Skeletal muscle satellite cell (primary cell): ENCODE data around the gene RPL9. TPM values are rescaled to one million over a fixed set of nuclear protein-coding genes. Genes with fewer than 3 reads are reported as not detected.
"Not testable (repeated sequence)": the region's sequence is repeated elsewhere in the genome, so short reads cannot be mapped to it uniquely, and the experiment has no call there.

Experiments used
- H3K27me3 ChIP-seq: 2 replicates; pipeline ENCODE4 v1.7.0; 2013; ENCODE audit warnings: low read length; ENCODE audit not compliant: control insufficient read depth, insufficient read depth
- H3K36me3 ChIP-seq: 2 replicates; pipeline ENCODE4 v1.7.0; 2013; ENCODE audit warnings: mild to moderate bottlenecking, control low read depth, low read length; ENCODE audit not compliant: insufficient read depth
- H3K4me1 ChIP-seq: 2 replicates; pipeline ENCODE4 v1.7.0; 2013; ENCODE audit warnings: low read length; ENCODE audit not compliant: control insufficient read depth, insufficient read depth
- H3K4me2 ChIP-seq: 2 replicates; pipeline ENCODE4 v1.7.0; 2013; ENCODE audit warnings: mild to moderate bottlenecking, low read length
- H3K4me3 ChIP-seq: 2 replicates; pipeline ENCODE4 v1.7.0; 2013; ENCODE audit warnings: low read length
- H3K9ac ChIP-seq: 2 replicates; pipeline ENCODE4 v1.7.0; 2013; ENCODE audit warnings: mild to moderate bottlenecking, low read depth, low read length, moderate library complexity
- H3K9me3 ChIP-seq: replicated peaks from 2 replicates; pipeline ENCODE4 v1.7.0; 2013; ENCODE audit warnings: mild to moderate bottlenecking, control low read depth, low read length
- total RNA-seq: library from RNA; depleted of rRNA; stranded (reverse); fragments of >200 nt; gene quantifications from 2 replicates; pipeline ENCODE4 v1.2.3, GENCODE V29; 2012; rRNA removed

The RPL9 gene
- 3,160 and 4,633 TPM in 2 replicates for total RNA-seq

GRCh38 chr4:39458505-39459300 is at the start of gene RPL9, which contains the start of gene LIAS:
RPL9 (minus strand) TSS chr4:39458922; CDS start chr4:39458439, 483 bp downstream.
LIAS (plus strand) TSS chr4:39459056; CDS start chr4:39459118, 62 bp downstream.
- Histone ChIP-seq H3K4me1 (peaks cover 11% of the 10 kb centered on the region), H3K9me3 (no peaks in the 10 kb centered on the region), H3K27me3 (no peaks in the 10 kb centered on the region), H3K9ac (peak within 1 kb of the TSS; percentile 98), H3K4me3 (peak within 1 kb of the TSS; percentile 94), H3K36me3 (peaks cover 45% of the 10 kb centered on the region), H3K4me2 (peak within 1 kb of the TSS; percentile 91)

GRCh38 chr4:39505581-39505980 is 46.9 kb upstream of the RPL9 start:
- Histone ChIP-seq H3K4me2 (no peak overlapping the region), H3K9ac (no peak overlapping the region), H3K9me3 (no peaks in the 10 kb centered on the region), H3K4me1 (peaks cover 19% of the 10 kb centered on the region), H3K4me3 (no peak overlapping the region), H3K27me3 (no peaks in the 10 kb centered on the region), H3K36me3 (peaks cover 83% of the 10 kb centered on the region)

GRCh38 chr4:39504538-39504937 is 45.8 kb upstream of the RPL9 start:
- Histone ChIP-seq H3K4me2 (no peak overlapping the region), H3K27me3 (no peaks in the 10 kb centered on the region), H3K36me3 (peaks cover 80% of the 10 kb centered on the region), H3K9me3 (no peaks in the 10 kb centered on the region), H3K4me3 (no peak overlapping the region), H3K9ac (no peak overlapping the region), H3K4me1 (peaks cover 19% of the 10 kb centered on the region)

GRCh38 chr4:39502664-39503035 is 43.9 kb upstream of the RPL9 start:
- Histone ChIP-seq H3K9ac (peak overlapping the region; percentile 75), H3K4me2 (peak overlapping the region; percentile 27), H3K4me1 (peaks cover 19% of the 10 kb centered on the region), H3K36me3 (peaks cover 82% of the 10 kb centered on the region)
- not testable (repeated sequence) for H3K27me3 ChIP-seq, H3K9me3 ChIP-seq, H3K4me3 ChIP-seq

GRCh38 chr4:39502019-39502663 is 43.4 kb upstream of the RPL9 start:
- Histone ChIP-seq H3K9ac (peak overlapping the region; percentile 83), H3K4me3 (no peak overlapping the region), H3K36me3 (peaks cover 80% of the 10 kb centered on the region), H3K4me2 (peak overlapping the region; percentile 65), H3K27me3 (no peaks in the 10 kb centered on the region), H3K4me1 (peaks cover 19% of the 10 kb centered on the region), H3K9me3 (no peaks in the 10 kb centered on the region)

GRCh38 chr4:39498727-39499020 is 40.0 kb upstream of the RPL9 start:
- no peak overlapping the region for H3K9ac ChIP-seq
- no peak overlapping the region for H3K4me3 ChIP-seq
- peaks cover 19% of the 10 kb centered on the region for H3K4me1 ChIP-seq
- H3K4me2 ChIP-seq = no peak overlapping the region
- H3K27me3 ChIP-seq = no peaks in the 10 kb centered on the region
- peaks cover 48% of the 10 kb centered on the region for H3K36me3 ChIP-seq
- H3K9me3 ChIP-seq = no peaks in the 10 kb centered on the region

GRCh38 chr4:39497909-39498726 is 39.4 kb upstream of the RPL9 start:
- Histone ChIP-seq H3K4me2 (no peak overlapping the region), H3K27me3 (no peaks in the 10 kb centered on the region), H3K4me1 (peaks cover 16% of the 10 kb centered on the region), H3K36me3 (peaks cover 42% of the 10 kb centered on the region), H3K9me3 (no peaks in the 10 kb centered on the region), H3K4me3 (no peak overlapping the region), H3K9ac (no peak overlapping the region)

GRCh38 chr4:39495446-39496213 is 36.9 kb upstream of the RPL9 start:
- no peaks in the 10 kb centered on the region for H3K27me3 ChIP-seq
- no peak overlapping the region for H3K9ac ChIP-seq
- no peak overlapping the region for H3K4me2 ChIP-seq
- H3K36me3 ChIP-seq = peaks cover 29% of the 10 kb centered on the region
- H3K4me1 ChIP-seq = no peaks in the 10 kb centered on the region
- H3K4me3 ChIP-seq = no peak overlapping the region
- no peaks in the 10 kb centered on the region for H3K9me3 ChIP-seq

GRCh38 chr4:39494354-39494753 is 35.6 kb upstream of the RPL9 start:
- H3K4me2 ChIP-seq = no peak overlapping the region
- H3K4me1 ChIP-seq = no peaks in the 10 kb centered on the region
- no peak overlapping the region for H3K4me3 ChIP-seq
- no peaks in the 10 kb centered on the region for H3K9me3 ChIP-seq
- no peak overlapping the region for H3K9ac ChIP-seq
- H3K27me3 ChIP-seq = no peaks in the 10 kb centered on the region
- peaks cover 20% of the 10 kb centered on the region for H3K36me3 ChIP-seq

- H3K4me3 ChIP-seq = no peak overlapping the region
- no peak overlapping the region for H3K4me2 ChIP-seq
- H3K9me3 ChIP-seq = no peaks in the 10 kb centered on the region
- H3K4me1 ChIP-seq = no peaks in the 10 kb centered on the region
- H3K36me3 ChIP-seq = no peaks in the 10 kb centered on the region
- H3K27me3 ChIP-seq = no peaks in the 10 kb centered on the region
- H3K9ac ChIP-seq = no peak overlapping the region
Observed at GRCh38 chr4:39490322-39490721, 31.6 kb upstream of the RPL9 start.
